ENCODE results near the gene ZC3H18.

ZC3H18 gene

GRCh38 chr16:88533381-88533917 is 36.8 kb upstream of the ZC3H18 start:
- DNase-seq (ENCODE audit: low spot score) = peak; percentile 60

- DNase-seq (ENCODE audit: low spot score) = peak; percentile 70
Observed at GRCh38 chr16:88533932-88534637, 36.1 kb upstream of the ZC3H18 start.

- no peak for DNase-seq (ENCODE audit: low spot score)
Observed at GRCh38 chr16:88534638-88535190, 35.5 kb upstream of the ZC3H18 start.

DNA sequence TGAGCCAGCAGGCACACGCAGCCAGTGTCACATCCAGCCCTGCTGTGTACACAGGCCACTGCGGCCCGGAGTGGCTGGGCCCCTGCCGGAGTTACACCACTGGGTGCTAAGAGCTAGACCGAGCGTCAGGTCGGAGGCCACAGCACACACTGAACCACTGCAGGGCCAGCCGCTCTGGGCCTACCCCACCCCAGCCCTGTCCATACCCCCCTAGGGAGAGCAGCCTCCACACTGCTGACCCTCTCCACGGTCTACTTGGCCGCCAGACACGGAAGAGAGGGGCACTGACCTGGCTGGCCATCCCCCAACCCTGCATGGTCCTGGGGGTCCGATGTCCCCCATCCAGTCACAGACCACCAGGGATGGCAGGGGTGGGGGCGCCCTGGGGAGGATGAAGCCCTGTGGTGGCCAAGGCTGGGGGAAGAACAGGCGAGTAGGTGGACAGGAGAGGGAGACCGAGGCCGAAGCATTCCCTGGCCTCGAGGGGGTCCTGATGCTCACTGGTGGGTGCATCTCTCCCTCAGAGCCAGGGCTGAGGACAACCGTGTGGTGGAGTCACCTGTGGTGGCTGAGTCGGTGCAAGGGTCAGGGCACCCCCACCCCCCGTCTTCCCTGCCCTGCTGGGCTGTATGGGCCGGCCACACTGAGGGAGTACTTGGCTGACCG is 34.9 kb upstream of the ZC3H18 start:
- DNase-seq (ENCODE audit: low spot score) = no peak

DNA sequence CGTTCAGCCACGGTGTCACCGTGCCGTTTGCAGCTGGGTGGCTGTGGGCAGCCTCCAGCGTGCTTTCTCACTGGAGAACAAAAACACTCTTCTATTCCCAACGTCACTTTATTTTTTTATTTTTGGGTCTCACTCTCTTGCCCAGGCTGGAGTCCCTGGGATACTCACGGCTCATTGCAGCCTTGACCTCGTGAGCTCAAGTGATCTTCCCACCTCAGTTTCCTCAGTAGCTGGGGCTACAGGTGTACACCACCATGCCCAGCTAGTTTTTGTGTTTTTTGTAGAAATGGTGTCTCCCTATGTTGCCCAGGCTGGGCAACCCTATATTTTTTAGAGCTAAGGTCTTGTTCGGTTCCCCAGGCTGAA is 34.4 kb upstream of the ZC3H18 start:
- no peak for DNase-seq (ENCODE audit: low spot score)

- DNase-seq (ENCODE audit: low spot score) = no peak
Observed at GRCh38 chr16:88536510-88536909, 33.7 kb upstream of the ZC3H18 start.

DNA sequence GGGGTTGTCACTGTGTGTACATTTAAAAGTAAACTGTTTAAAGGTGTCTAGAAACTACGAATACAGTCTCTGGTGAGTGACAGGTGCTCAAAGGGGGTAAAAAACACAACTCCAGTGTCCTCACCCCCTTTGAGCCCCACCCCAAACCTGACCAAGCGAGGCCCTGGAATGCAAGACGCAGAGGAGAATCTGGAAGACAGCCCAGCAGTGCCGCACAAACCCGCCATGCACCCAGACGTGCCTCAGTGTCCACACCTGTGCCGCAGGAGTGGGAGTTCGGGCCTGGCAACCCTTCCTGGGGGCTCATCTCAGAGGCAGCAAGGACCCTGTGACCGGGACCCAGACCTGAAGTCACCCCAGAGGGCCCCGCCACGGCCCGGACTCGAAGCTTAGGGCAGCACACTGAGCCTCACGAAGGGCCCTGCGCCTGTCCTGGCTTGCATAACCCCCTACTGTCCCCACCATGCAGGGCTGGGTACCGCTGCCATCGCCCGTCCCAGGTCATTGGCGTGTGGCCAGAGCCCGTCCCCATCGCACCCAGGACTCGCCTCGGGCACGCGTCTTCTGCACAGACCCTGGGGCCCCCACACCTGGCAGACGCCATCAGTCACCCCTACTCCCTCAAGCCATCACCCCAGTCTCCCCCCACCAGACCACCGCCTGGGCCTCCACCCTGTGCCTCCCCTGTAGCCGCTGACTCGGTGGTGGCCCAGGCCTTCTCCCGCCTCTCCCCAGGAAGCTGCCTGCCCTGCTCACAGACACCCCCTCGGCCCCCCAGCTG is 33.0 kb upstream of the ZC3H18 start:
- no peak for DNase-seq (ENCODE audit: low spot score)

- no peak for DNase-seq (ENCODE audit: low spot score)
Observed at GRCh38 chr16:88537859-88538258, 32.3 kb upstream of the ZC3H18 start.

DNA sequence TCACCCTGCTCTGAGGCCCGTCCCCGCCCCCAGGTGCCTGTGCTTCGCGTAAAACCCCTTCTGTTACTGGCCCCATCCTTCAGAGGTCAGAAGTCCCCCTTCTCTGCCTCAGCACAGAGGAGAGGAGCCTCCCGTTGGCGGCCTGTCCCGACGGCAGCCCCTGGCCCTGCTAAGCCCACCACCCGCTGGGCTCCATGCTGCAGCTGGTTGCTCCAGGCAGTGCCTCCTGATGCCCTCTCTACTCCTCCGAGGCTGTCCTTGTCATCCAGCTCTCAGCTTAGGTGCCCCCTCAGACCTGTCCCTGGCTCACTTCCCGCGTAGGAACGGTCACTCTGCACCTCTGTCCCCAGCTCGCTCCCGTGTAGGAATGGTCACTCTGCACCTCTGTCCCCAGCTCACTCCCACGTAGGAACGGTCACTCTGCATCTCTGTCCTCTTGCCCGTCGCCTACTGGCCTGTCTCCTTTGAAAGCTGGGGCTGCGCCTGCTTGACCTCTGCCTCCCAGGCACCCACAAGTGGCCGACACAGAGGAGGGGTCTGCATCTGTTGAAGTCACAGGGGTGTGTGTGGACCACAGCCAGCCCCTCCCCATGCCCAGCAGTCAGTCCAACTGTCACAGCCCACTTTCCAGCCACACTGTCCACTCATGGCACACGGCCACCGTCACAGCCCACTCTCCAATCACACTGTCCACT is 31.7 kb upstream of the ZC3H18 start:
- no peak for DNase-seq (ENCODE audit: low spot score)

- no peak for DNase-seq (ENCODE audit: low spot score)
Observed at GRCh38 chr16:88539261-88539651, 30.9 kb upstream of the ZC3H18 start.

- DNase-seq (ENCODE audit: low spot score) = no peak
Observed at GRCh38 chr16:88539652-88540345, 30.4 kb upstream of the ZC3H18 start.

DNA sequence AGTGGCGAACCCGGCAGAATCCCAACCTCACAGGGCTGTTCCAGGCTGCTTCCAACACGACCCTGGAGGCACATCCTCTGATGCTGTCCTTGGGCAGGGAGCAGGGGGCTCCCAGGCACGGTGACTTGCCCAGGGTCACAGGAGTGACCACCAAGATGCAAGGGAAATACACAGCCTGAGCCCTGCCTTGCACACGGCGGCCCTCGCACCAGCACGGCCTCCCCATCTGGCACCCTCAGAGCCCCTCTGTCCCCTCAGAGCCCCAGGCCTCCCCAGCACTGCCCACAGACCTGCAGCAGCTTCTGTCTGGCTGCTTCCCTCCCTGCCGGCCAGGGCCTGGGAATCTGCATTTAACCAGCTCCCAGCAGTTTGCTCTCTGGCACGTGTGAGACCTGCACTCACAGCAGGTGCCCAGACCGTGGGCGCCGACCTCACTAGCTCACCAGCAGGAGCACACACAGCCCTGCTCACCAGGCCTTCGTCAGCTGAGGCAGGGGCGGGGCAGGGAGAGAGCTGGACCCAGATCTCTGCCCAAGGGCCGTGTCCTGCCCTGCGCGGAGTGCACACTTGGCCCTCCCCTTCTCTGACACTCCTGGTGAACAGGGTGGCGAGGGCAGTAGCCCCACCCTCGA is 29.7 kb upstream of the ZC3H18 start:
- DNase-seq (ENCODE audit: low spot score) = no peak

- no peak for DNase-seq (ENCODE audit: low spot score)
Observed at GRCh38 chr16:88541831-88542616, 28.2 kb upstream of the ZC3H18 start.

GRCh38 chr16:88543230-88543813 is 26.9 kb upstream of the ZC3H18 start:
- DNase-seq (ENCODE audit: low spot score) = no peak

- DNase-seq (ENCODE audit: low spot score) = no peak
Observed at GRCh38 chr16:88545781-88546180, 24.4 kb upstream of the ZC3H18 start.

DNA sequence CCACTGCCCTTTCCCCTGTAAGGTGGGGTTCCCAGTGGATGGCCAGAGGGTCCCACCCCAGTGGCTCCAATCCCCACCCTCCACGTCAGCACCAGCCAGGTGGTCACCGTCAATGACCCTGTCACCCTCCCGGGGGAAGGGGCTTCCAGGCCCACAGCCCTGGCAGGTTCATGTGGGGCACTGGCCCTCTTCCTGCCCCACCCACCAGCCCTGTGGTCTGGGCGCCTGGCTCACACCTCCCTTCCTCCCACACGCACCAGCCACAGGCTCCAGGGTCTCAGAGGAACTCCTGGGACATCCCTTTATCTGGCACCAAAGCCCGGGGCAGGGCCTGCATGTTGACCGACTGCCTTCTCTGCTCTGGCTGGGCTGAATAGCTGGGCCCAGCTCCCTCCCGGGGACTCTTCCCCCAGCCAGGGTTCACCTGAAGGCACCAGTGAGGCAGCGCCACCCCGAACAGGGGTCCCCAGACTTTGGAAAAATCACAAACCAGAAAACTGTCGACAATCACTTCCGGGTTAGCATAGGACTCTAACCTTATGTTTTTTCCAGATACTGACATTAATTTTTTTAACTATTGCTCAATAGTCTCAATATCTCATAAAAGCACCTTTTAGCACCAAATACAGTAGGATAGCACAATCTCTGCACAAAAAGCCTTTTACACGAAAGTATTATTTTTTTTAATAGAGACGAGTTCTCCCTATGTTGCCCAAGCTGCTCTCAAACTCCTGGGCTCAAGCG is 21.9 kb upstream of the ZC3H18 start:
- no peak for DNase-seq (ENCODE audit: low spot score)

DNA sequence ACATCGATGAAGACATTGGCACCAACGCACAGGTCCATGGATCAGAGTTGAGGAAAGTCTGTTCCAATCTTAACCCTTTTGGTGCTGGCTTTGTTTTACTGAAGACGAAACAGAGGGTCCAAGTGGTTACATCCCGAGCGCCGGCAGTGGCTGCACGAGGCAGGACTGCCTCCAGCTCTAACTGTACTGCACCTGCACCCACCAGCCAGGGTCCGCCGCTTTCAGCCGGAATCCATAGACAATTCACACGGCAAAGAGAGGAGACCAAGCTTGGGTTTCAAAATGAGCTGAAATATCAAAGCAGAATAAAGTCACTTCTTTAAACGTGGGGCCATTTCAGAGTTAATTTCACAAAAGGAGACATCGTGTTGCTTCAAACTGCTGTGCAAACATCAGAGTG is 21.2 kb upstream of the ZC3H18 start:
- DNase-seq (ENCODE audit: low spot score) = no peak

GRCh38 chr16:88549671-88550245 is 20.4 kb upstream of the ZC3H18 start:
- DNase-seq (ENCODE audit: low spot score) = no peak

GRCh38 chr16:88550246-88550661 is 19.9 kb upstream of the ZC3H18 start:
- DNase-seq (ENCODE audit: low spot score) = no peak
